ENCODE data around the gene ATP9B.
A peak's percentile ranks its signal among the peaks of the same experiment; 100 is the strongest.

GRCh38 chr18:79246309-79247108 is 177.3 kb downstream of the ATP9B start:
- TF ChIP-seq POLR2AphosphoS5 (IDR thresholded peaks at IDR 0.05; ENCODE audit: low read depth, low read length) (peak; percentile 90), CTCF (IDR thresholded peaks at IDR 0.05) (peak; percentile 100), SIN3A (IDR thresholded peaks at IDR 0.05; ENCODE audit: borderline replicate concordance, insufficient read depth, low read depth, low read length) (peak; percentile 64; the same call in 1 of the 2 replicates), REST (IDR thresholded peaks at IDR 0.05; ENCODE audit: insufficient read depth in 1 of 2, low read depth in 2 of 2, low read length in 1 of 2) (no peak)

Measured in Panc1 (cell line).